K562 (cell line): ENCODE results near the gene NPTXR. TPM values are rescaled to one million over a fixed set of nuclear protein-coding genes. Genes with fewer than 3 reads are reported as not detected.
A peak's percentile ranks its signal among the peaks of the same experiment; 100 is the strongest.

Experiments
- ATAC-seq: fragments of 200-7000 bp; cut with Tn5 transposase; 3 replicates; pipeline ENCODE4 v1.9.1; 2020; ENCODE audit warnings: moderate library complexity
- BruUV-seq: library from RNA; stranded (reverse); fragments of 400-500 nt; replicated peaks from 2 replicates; lab custom pipeline; 2021; lab: Mats Ljungman, UMichigan
- CTCF ChIA-PET: fragments of 300-600 bp; formaldehyde crosslinking; extraction: SDS; loops from one replicate; lab custom pipeline; 2021; ENCODE audit warnings: low intra/inter-chr PET ratio; lab: Yijun Ruan, JAX
- POLR2A ChIA-PET: fragments of 300-600, 350-650 bp; sonication (Branson Sonifier 250); formaldehyde crosslinking; extraction: SDS; loops from one replicate; lab custom pipeline; 2021; ENCODE audit warnings: antibody characterized with exemption, inconsistent platforms; lab: Yijun Ruan, JAX
- DNase-seq, 4 experiments: peaks; one replicate each; pipeline versions ENCODE4 v3.0.0 to v3.0.0-alpha.2; 2011 to 2018; ENCODE audit warnings: low spot score in 3 of 4, mixed read lengths in 3 of 4; ENCODE audit errors: extremely low read depth in 1 of 4
- FAIRE-seq: peaks from 2 replicates; lab custom pipeline; 2011; peaks lifted over from hg19 to GRCh38; lab: Jason Lieb, UNC
- H2AFZ ChIP-seq: 2 replicates; pipeline ENCODE4 v1.6.0; 2011; ENCODE audit warnings: low read depth, low read length, control low read depth, inconsistent platforms
- H3K27ac ChIP-seq: fragments of 200-600 bp; 3 replicates; pipeline ENCODE4 v1.8.0; 2011; ENCODE audit warnings: low read depth, mild to moderate bottlenecking, control low read depth, inconsistent platforms, low read length, moderate library complexity, mixed read lengths; ENCODE audit errors: extremely low read depth
- H3K27me3 ChIP-seq, 2 experiments: fragments of 300-600 bp in 1 of 2; 2 replicates in 1 of 2; 3 replicates in 1 of 2; pipeline versions ENCODE4 v1.6.0 to v1.8.0; 2011; ENCODE audit warnings: inconsistent platforms in 2 of 2, low read length in 2 of 2, mild to moderate bottlenecking in 1 of 2, mixed read lengths in 1 of 2, moderate library complexity in 1 of 2; ENCODE audit not compliant: control insufficient read depth in 2 of 2, insufficient read depth in 2 of 2
- H3K36me3 ChIP-seq: fragments of 300-600 bp; 3 replicates; pipeline ENCODE4 v1.8.0; 2011; ENCODE audit warnings: mild to moderate bottlenecking, low read length, inconsistent platforms; ENCODE audit not compliant: control insufficient read depth, insufficient read depth
- H3K4me1 ChIP-seq, 2 experiments: fragments of 200-600 bp in 1 of 2; replicated peaks in 1 of 2; 2 replicates in 1 of 2; 3 replicates in 1 of 2; pipeline versions ENCODE4 v1.5.1 to v1.8.0; 2011; ENCODE audit warnings: inconsistent platforms in 2 of 2, low read length in 2 of 2, mild to moderate bottlenecking in 1 of 2, mixed read lengths in 1 of 2, moderate library complexity in 1 of 2; ENCODE audit not compliant: control insufficient read depth in 2 of 2, insufficient read depth in 2 of 2
- H3K4me2 ChIP-seq: 2 replicates; pipeline ENCODE4 v1.6.1; 2011; ENCODE audit warnings: low read length, control low read depth, inconsistent platforms, mixed read lengths; ENCODE audit not compliant: insufficient read depth
- H3K4me3 ChIP-seq: fragments of 200-600 bp; sonication (generic), shearing (Covaris generic); 2 replicates; pipeline ENCODE4 v1.5.1; 2016; ENCODE audit warnings: control low read depth, inconsistent platforms
- H3K79me2 ChIP-seq: fragments of 200-600 bp; 3 replicates; pipeline ENCODE4 v1.8.0; 2011; ENCODE audit warnings: low read length, inconsistent platforms; ENCODE audit not compliant: control insufficient read depth, insufficient read depth
- H3K9ac ChIP-seq, 2 experiments: 2 replicates each; pipeline versions ENCODE4 v1.6.0 to v1.6.1; 2011; ENCODE audit warnings: low read depth in 2 of 2, low read length in 2 of 2, control low read depth in 1 of 2, inconsistent platforms in 1 of 2, mild to moderate bottlenecking in 1 of 2, mixed read lengths in 1 of 2; ENCODE audit not compliant: insufficient read depth in 1 of 2
- H3K9me1 ChIP-seq: one replicate; pipeline ENCODE4 v1.6.0; 2011; ENCODE audit warnings: inconsistent platforms, mild to moderate bottlenecking, low read length, moderate library complexity; ENCODE audit not compliant: control insufficient read depth, insufficient read depth
- H3K9me3 ChIP-seq: replicated peaks from 2 replicates; pipeline ENCODE4 v1.5.1; 2011; ENCODE audit warnings: low read depth, low read length, inconsistent platforms; ENCODE audit not compliant: control insufficient read depth, insufficient read depth
- H4K20me1 ChIP-seq: replicated peaks from 2 replicates; pipeline ENCODE4 v1.6.1; 2011; ENCODE audit warnings: low read length, inconsistent platforms, mixed read lengths; ENCODE audit not compliant: control insufficient read depth, insufficient read depth
- MAX ChIP-seq: sonication (generic); formaldehyde crosslinking; IDR thresholded peaks from 2 replicates; pipeline ENCODE4 v1.9.0; 2022; ENCODE audit warnings: mild to moderate bottlenecking, missing genetic modification reagents
- RFX1 ChIP-seq: fragments of 450-650 bp; IDR thresholded peaks from 2 replicates; pipeline ENCODE4 v1.6.1; 2016; ENCODE audit warnings: mild to moderate bottlenecking, moderate library complexity
- WGBS: fragments of 100-300 bp; shearing (Covaris generic); methylation state at CpG from one replicate; pipeline ENCODE4 v1.1.6; 2016; ENCODE audit warnings: low coverage, mixed read lengths; ENCODE audit not compliant: insufficient coverage; ENCODE audit errors: missing lambda C conversion rate; 5-methylcytosine and 5-hydroxymethylcytosine counted together
- in situ Hi-C: fragments of 300-500 bp; cut with MboI; formaldehyde crosslinking; loops from 4 replicates; pipeline ENCODE4 v1.15.0; 2018; ENCODE audit warnings: inconsistent platforms, mixed read lengths
- intact Hi-C: fragments of 100-400 bp; cut with micrococcal nuclease; formaldehyde crosslinking; loops from 2 replicates; pipeline ENCODE4 v1.14.2; 2022
- polyA plus RNA-seq, 8 experiments: library from polyadenylated mRNA; depleted of rRNA in 4 of 8; stranded (reverse) in 5 of 8; unstranded in 3 of 8; fragments of >200 nt; fragmentation: Nextera tagmentation in 2 of 8; fragmentation: Illumina TruSeq in 1 of 8; extraction: Ambion mirVana in 2 of 8; extraction: Trizol in 1 of 8; gene quantifications; 2 replicates each; pipeline versions ENCODE4 v1.2.1 to v1.2.3, GENCODE V29; 2011 to 2014; ENCODE audit warnings: inconsistent platforms in 1 of 8, missing spikeins in 1 of 8
- total RNA-seq, 7 experiments: library from RNA; depleted of rRNA in 6 of 7; stranded (reverse); fragments of >200 nt in 6 of 7; fragmentation: Illumina TruSeq in 2 of 7; extraction: Trizol in 2 of 7; gene quantifications; 2 replicates each; pipeline versions ENCODE4 v1.2.1 to v1.2.3, GENCODE V29; 2011 to 2021; ENCODE audit warnings: low replicate concordance in 1 of 7
- TF ChIP-seq, protein P1 (sequence below): fragments of 250-450 bp; sonication (Bioruptor Pico); IDR thresholded peaks from 2 replicates; pipeline ENCODE4 v1.5.0; 2021; ENCODE audit warnings: mild to moderate bottlenecking, moderate library complexity

The NPTXR gene
- total and polyA plus RNA-seq, 9 of the 15 experiments (the other 6 are each of a cell fraction or from before 2014, with no cell fraction given), result 0.01 to 3.1 (median 1.1) TPM

- Histone ChIP-seq H3K9ac (no peak overlapping the region), H3K27ac (no peak overlapping the region), H3K36me3 (no peaks in the 10 kb centered on the region), H3K4me3 (no peak overlapping the region), H3K4me1 (no peaks in the 10 kb centered on the region; a peak in 1 of 5 replicates), H2AFZ (no peak overlapping the region), H3K9me3 (no peaks in the 10 kb centered on the region), H4K20me1 (peaks cover 6% of the 10 kb centered on the region; the same call in 1 of the 2 replicates), H3K9me1 (no peaks in the 10 kb centered on the region), H3K79me2 (no peaks in the 10 kb centered on the region)
- intact Hi-C loops (no loop called here), in situ Hi-C loops (no loop called here)
- no peak for ATAC-seq
- CTCF ChIA-PET, result no interaction called here
- WGBS, result 9% methylated on average over 4 of the region's 4 CpGs
- POLR2A ChIA-PET, result no interaction called here
- no TSS peak for BruUV-seq
- FAIRE-seq, result no peak
- DNase-seq, result no peak
- no peak for TF ChIP-seq MAX
- TF ChIP-seq, all 486 proteins: peak for 0
- H3K4me2 ChIP-seq, result no peak overlapping the region
- H3K27me3 ChIP-seq, result peaks cover 0 to 16% of the 10 kb centered on the region in 2 experiments; a peak in 3 of 5 replicates
Observed at GRCh38 chr22:38823076-38823475, 20.8 kb downstream of the NPTXR start.

- no peaks in the 10 kb centered on the region for H3K36me3 ChIP-seq
- H3K4me2 ChIP-seq, result no peak overlapping the region
- ChIA-PET POLR2A (no interaction called here), CTCF (no interaction called here)
- H2AFZ ChIP-seq, result no peak overlapping the region
- ATAC-seq (no peak), FAIRE-seq (no peak), DNase-seq (no peak)
- in situ Hi-C loops (no loop called here), intact Hi-C loops (no loop called here)
- H3K4me1 ChIP-seq, result no peaks in the 10 kb centered on the region; a peak in 1 of 5 replicates
- BruUV-seq, result no TSS peak
- no peak overlapping the region for H3K27ac ChIP-seq
- H3K9ac ChIP-seq, result no peak overlapping the region
- H3K27me3 ChIP-seq, result peaks cover 0 to 17% of the 10 kb centered on the region in 2 experiments; a peak in 3 of 5 replicates
- no peaks in the 10 kb centered on the region for H3K9me3 ChIP-seq
- no peak overlapping the region for H3K4me3 ChIP-seq
- no peaks in the 10 kb centered on the region for H3K79me2 ChIP-seq
- H4K20me1 ChIP-seq, result peaks cover 6% of the 10 kb centered on the region; the same call in 1 of the 2 replicates
- WGBS, result 0% methylated on average over 8 of the region's 8 CpGs
- TF ChIP-seq, protein P1, sequence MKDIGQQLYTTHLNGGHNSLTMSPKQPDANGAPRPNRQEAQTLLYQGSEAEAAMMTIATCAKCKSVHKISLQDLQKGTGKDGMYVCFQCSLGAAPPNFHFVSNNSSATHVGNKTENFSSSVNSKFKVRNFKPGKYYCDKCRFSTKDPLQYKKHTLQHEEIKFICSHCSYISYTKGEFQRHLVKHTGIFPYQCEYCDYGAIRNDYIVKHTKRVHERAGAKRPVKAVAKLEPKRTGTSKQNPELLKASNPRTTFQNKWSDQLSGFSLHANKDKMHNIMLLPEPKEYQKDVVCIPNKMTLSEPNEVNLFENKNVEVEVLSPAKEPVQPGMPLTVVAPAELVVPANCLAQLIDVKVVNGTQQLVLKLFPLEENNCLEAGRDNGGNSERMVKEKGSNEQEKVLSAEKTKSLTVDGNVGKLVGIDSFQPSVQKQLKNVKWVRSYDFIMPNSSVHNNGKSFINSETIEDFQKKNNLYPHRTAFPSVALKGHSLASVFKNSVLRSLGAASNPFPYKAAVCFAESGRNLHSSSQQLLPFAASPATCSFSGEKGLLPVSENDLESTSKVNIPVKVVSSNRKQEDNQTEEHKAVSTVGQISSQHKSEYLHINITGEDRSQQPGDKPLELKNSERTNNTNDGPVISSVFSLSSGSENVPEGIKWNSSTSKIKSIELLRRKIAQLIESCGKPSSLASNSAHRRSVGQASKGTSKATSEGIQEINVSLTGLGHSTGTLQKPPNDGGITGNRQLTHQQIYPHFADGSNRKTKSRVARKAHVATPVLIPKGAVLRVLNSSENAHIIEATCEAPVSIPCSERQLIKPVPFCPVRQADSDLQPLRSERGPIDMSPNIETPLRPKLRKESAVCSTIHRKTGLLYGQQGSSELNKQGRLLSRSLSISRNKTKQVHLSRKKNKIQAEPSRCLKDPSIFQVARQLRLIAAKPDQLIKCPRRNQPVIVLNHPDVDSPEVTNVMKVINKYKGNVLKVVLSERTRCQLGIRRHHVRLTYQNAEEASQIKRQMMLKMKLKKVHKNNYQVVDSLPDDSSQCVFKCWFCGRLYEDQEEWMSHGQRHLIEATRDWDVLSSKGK (CRISPR knock-in tag), result no peak
- TF ChIP-seq RFX1, result peak; percentile 49; the same call in 1 of the 2 replicates
- H3K9me1 ChIP-seq, result no peaks in the 10 kb centered on the region
Observed at GRCh38 chr22:38820020-38820419, 23.8 kb downstream of the NPTXR start.
